HepG2 (cell line): ENCODE measurements around the gene EIF5A. TPM values are rescaled to one million over a fixed set of nuclear protein-coding genes. Genes with fewer than 3 reads are reported as not detected.

Experiments used
- AKAP8 ChIP-seq: sonication (generic); formaldehyde crosslinking; IDR thresholded peaks from 2 replicates; pipeline ENCODE4 v1.5.1; 2020; ENCODE audit warnings: mild to moderate bottlenecking, missing genetic modification reagents
- ARNT ChIP-seq: fragments of 450-650 bp; IDR thresholded peaks from 2 replicates; pipeline ENCODE4 v1.6.1; 2017
- ATF7 ChIP-seq, 2 experiments: fragments of 450-650 bp in 1 of 2; sonication (generic) in 1 of 2; formaldehyde crosslinking in 1 of 2; IDR thresholded peaks; 2 replicates each; pipeline versions ENCODE4 v1.4.0 to v1.6.1; 2016 to 2020; ENCODE audit warnings: antibody characterized with exemption in 1 of 2, mild to moderate bottlenecking in 1 of 2, missing genetic modification reagents in 1 of 2
- ATRX ChIP-seq: sonication (generic); formaldehyde crosslinking; IDR thresholded peaks from 2 replicates; pipeline ENCODE4 v1.4.0; 2020; ENCODE audit warnings: missing genetic modification reagents, borderline replicate concordance
- FLYWCH1 ChIP-seq: sonication (generic); formaldehyde crosslinking; IDR thresholded peaks from 2 replicates; pipeline ENCODE4 v1.8.1; 2023; ENCODE audit warnings: mild to moderate bottlenecking, missing genetic modification reagents
- FOXC1 ChIP-seq: sonication (generic); formaldehyde crosslinking; IDR thresholded peaks from 2 replicates; pipeline ENCODE4 v1.8.0; 2022; ENCODE audit warnings: mild to moderate bottlenecking, missing genetic modification reagents, borderline replicate concordance
- KDM4B ChIP-seq: sonication (generic); formaldehyde crosslinking; IDR thresholded peaks from 2 replicates; pipeline ENCODE4 v1.4.0; 2020; ENCODE audit warnings: missing genetic modification reagents
- KMT2B ChIP-seq: IDR thresholded peaks from 2 replicates; pipeline ENCODE4 v1.6.1; 2016; ENCODE audit warnings: missing genetic modification reagents, missing compliant biosample characterization
- RCOR2 ChIP-seq: IDR thresholded peaks from 2 replicates; pipeline ENCODE4 v1.6.1; 2016; ENCODE audit warnings: missing biosample characterization, missing genetic modification reagents
- THYN1 ChIP-seq: sonication (generic); formaldehyde crosslinking; IDR thresholded peaks from 2 replicates; pipeline ENCODE4 v1.8.1; 2023; ENCODE audit warnings: low read depth, mild to moderate bottlenecking, moderate library complexity, missing genetic modification reagents, borderline replicate concordance
- ZC3H13 ChIP-seq: sonication (generic); formaldehyde crosslinking; IDR thresholded peaks from 2 replicates; pipeline ENCODE4 v1.8.1; 2023; ENCODE audit warnings: mild to moderate bottlenecking, missing genetic modification reagents, moderate library complexity
- ZMYM4 ChIP-seq: sonication (generic); formaldehyde crosslinking; IDR thresholded peaks from 2 replicates; pipeline ENCODE4 v1.8.1; 2023; ENCODE audit warnings: mild to moderate bottlenecking, missing genetic modification reagents
- ZNF263 ChIP-seq: sonication (generic); formaldehyde crosslinking; IDR thresholded peaks from 2 replicates; pipeline ENCODE4 v1.4.0; 2020; ENCODE audit warnings: missing genetic modification reagents
- ZNF337 ChIP-seq: sonication (generic); formaldehyde crosslinking; IDR thresholded peaks from 2 replicates; pipeline ENCODE4 v1.5.1; 2020; ENCODE audit warnings: missing genetic modification reagents, low read depth, mild to moderate bottlenecking, borderline replicate concordance
- ZNF570 ChIP-seq: sonication (generic); formaldehyde crosslinking; IDR thresholded peaks from 2 replicates; pipeline ENCODE4 v1.4.0; 2020; ENCODE audit warnings: mild to moderate bottlenecking, missing genetic modification reagents, borderline replicate concordance
- ZNF790 ChIP-seq: sonication (generic); formaldehyde crosslinking; IDR thresholded peaks from 2 replicates; pipeline ENCODE4 v1.8.0; 2022; ENCODE audit warnings: missing genetic modification reagents, mild to moderate bottlenecking, borderline replicate concordance
- polyA plus RNA-seq, 8 experiments: library from polyadenylated mRNA; depleted of rRNA in 3 of 8; stranded (reverse) in 7 of 8; unstranded in 1 of 8; fragments of >200 nt; fragmentation: Illumina TruSeq in 4 of 8; extraction: Trizol in 4 of 8; gene quantifications; 2 replicates each; pipeline versions ENCODE4 v1.2.1 to v1.2.3, GENCODE V29; 2011 to 2016; ENCODE audit warnings: low read depth in 4 of 8, missing spikeins in 1 of 8, mixed read lengths in 1 of 8; ENCODE audit not compliant: insufficient read depth in 1 of 8
- total RNA-seq, 5 experiments: library from RNA; depleted of rRNA; stranded (reverse); fragments of >200 nt; fragmentation: Illumina TruSeq; extraction: Trizol; gene quantifications; 2 replicates each; pipeline ENCODE4 v1.2.3, GENCODE V29; 2016; ENCODE audit warnings: low read depth in 1 of 5
- TF ChIP-seq, protein P1 (sequence below): sonication (generic); formaldehyde crosslinking; IDR thresholded peaks from 2 replicates; pipeline ENCODE4 v1.4.0; 2020; ENCODE audit warnings: mild to moderate bottlenecking, low read depth, missing genetic modification reagents
- TF ChIP-seq, protein P2 (sequence below): IDR thresholded peaks from 2 replicates; pipeline ENCODE4 v1.6.1; 2016; ENCODE audit warnings: low read depth, control low read depth
- TF ChIP-seq, protein P3 (sequence below): IDR thresholded peaks from 2 replicates; pipeline ENCODE4 v1.6.1; 2016
- TF ChIP-seq, protein P4 (sequence below), 2 experiments: fragments of 450-650 bp in 1 of 2; sonication (generic) in 1 of 2; formaldehyde crosslinking; IDR thresholded peaks; 2 replicates each; pipeline versions ENCODE4 v1.5.0 to v1.8.0; 2020 to 2022; ENCODE audit warnings: mild to moderate bottlenecking in 1 of 2, missing genetic modification reagents in 1 of 2
- TF ChIP-seq, protein P5 (sequence below): sonication (generic); formaldehyde crosslinking; conservative IDR thresholded peaks from 2 replicates; pipeline ENCODE4 v1.4.0; 2020; ENCODE audit warnings: missing genetic modification reagents
- TF ChIP-seq, protein P6 (sequence below): sonication (generic); formaldehyde crosslinking; IDR thresholded peaks from 2 replicates; pipeline ENCODE4 v1.5.0; 2020; ENCODE audit warnings: mild to moderate bottlenecking, low read depth, missing genetic modification reagents, borderline replicate concordance

EIF5A gene
- total and polyA plus RNA-seq, 2 of the 13 experiments (the other 11 are each of a cell fraction or from before 2014, with no cell fraction given), result 319 to 337 TPM

DNA sequence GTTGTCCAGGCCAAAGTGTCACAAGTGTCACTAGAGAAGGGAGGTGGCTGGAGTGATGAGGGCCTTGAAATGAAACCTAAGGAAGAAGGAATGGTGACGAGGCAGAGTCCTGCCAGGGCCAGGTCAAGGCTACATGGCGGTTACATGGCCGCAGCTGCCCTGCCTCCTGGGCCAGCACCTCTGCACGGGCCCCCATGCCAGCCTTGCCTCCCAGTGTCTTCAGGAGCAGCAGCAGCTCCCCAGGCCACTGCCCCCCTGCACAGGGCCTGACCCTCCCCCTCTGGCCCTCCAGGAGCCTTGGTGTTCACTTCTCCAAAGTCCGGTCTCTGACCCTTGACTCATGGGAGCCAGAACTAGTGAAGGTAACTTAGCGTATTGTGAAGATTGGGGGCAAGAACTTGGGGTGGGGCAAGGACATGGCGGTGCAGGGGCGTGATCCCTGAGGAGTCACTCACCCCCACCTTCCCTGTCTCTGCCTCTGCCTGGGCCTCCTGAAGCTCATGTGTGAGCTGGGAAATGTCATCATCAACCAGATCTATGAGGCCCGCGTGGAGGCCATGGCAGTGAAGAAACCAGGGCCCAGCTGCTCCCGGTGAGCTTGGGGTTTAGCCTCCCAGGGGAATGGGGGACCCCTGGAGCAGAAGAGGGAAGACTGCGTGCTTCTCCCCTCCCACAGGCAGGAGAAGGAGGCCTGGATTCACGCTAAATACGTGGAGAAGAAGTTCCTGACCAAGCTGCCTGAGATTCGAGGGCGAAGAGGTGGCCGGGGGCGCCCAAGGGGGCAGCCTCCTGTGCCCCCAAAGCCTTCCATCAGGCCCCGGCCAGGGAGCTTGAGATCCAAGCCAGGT is 40.4 kb downstream of the EIF5A start (continued):
- TF ChIP-seq, protein P1, sequence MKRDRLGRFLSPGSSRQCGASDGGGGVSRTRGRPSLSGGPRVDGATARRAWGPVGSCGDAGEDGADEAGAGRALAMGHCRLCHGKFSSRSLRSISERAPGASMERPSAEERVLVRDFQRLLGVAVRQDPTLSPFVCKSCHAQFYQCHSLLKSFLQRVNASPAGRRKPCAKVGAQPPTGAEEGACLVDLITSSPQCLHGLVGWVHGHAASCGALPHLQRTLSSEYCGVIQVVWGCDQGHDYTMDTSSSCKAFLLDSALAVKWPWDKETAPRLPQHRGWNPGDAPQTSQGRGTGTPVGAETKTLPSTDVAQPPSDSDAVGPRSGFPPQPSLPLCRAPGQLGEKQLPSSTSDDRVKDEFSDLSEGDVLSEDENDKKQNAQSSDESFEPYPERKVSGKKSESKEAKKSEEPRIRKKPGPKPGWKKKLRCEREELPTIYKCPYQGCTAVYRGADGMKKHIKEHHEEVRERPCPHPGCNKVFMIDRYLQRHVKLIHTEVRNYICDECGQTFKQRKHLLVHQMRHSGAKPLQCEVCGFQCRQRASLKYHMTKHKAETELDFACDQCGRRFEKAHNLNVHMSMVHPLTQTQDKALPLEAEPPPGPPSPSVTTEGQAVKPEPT, result no peak
- TF ChIP-seq THYN1 (CRISPR knock-in tag) (no peak), KDM4B (CRISPR knock-in tag) (no peak), RCOR2 (CRISPR knock-in tag) (no peak), ZMYM4 (CRISPR knock-in tag) (no peak), ZNF790 (no peak), ATRX (CRISPR knock-in tag) (no peak), ARNT (no peak), ZNF570 (no peak), ZNF337 (no peak), ZC3H13 (CRISPR knock-in tag) (peak; percentile 42; the same call in 1 of the 2 replicates), ATF7 (IDR thresholded peaks at IDR 0.05) (no peak), ATF7 (CRISPR knock-in tag; IDR thresholded peaks at IDR 0.05) (no peak), AKAP8 (CRISPR knock-in tag) (peak; percentile 92), FLYWCH1 (CRISPR knock-in tag) (no peak), ZNF263 (CRISPR knock-in tag) (no peak), FOXC1 (CRISPR knock-in tag) (no peak), KMT2B (CRISPR knock-in tag) (no peak)
- TF ChIP-seq, protein P2, sequence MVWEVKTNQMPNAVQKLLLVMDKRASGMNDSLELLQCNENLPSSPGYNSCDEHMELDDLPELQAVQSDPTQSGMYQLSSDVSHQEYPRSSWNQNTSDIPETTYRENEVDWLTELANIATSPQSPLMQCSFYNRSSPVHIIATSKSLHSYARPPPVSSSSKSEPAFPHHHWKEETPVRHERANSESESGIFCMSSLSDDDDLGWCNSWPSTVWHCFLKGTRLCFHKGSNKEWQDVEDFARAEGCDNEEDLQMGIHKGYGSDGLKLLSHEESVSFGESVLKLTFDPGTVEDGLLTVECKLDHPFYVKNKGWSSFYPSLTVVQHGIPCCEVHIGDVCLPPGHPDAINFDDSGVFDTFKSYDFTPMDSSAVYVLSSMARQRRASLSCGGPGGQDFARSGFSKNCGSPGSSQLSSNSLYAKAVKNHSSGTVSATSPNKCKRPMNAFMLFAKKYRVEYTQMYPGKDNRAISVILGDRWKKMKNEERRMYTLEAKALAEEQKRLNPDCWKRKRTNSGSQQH (CRISPR knock-in tag), result no peak
- TF ChIP-seq, protein P3, sequence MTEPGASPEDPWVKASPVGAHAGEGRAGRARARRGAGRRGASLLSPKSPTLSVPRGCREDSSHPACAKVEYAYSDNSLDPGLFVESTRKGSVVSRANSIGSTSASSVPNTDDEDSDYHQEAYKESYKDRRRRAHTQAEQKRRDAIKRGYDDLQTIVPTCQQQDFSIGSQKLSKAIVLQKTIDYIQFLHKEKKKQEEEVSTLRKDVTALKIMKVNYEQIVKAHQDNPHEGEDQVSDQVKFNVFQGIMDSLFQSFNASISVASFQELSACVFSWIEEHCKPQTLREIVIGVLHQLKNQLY, result no peak
- TF ChIP-seq, protein P4, sequence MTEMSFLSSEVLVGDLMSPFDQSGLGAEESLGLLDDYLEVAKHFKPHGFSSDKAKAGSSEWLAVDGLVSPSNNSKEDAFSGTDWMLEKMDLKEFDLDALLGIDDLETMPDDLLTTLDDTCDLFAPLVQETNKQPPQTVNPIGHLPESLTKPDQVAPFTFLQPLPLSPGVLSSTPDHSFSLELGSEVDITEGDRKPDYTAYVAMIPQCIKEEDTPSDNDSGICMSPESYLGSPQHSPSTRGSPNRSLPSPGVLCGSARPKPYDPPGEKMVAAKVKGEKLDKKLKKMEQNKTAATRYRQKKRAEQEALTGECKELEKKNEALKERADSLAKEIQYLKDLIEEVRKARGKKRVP (CRISPR knock-in tag; IDR thresholded peaks at IDR 0.05), result no peak
- TF ChIP-seq, protein P5, sequence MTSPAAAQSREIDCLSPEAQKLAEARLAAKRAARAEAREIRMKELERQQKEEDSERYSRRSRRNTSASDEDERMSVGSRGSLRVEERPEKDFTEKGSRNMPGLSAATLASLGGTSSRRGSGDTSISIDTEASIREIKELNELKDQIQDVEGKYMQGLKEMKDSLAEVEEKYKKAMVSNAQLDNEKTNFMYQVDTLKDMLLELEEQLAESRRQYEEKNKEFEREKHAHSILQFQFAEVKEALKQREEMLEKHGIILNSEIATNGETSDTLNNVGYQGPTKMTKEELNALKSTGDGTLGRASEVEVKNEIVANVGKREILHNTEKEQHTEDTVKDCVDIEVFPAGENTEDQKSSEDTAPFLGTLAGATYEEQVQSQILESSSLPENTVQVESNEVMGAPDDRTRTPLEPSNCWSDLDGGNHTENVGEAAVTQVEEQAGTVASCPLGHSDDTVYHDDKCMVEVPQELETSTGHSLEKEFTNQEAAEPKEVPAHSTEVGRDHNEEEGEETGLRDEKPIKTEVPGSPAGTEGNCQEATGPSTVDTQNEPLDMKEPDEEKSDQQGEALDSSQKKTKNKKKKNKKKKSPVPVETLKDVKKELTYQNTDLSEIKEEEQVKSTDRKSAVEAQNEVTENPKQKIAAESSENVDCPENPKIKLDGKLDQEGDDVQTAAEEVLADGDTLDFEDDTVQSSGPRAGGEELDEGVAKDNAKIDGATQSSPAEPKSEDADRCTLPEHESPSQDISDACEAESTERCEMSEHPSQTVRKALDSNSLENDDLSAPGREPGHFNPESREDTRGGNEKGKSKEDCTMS (CRISPR knock-in tag), result no peak
- TF ChIP-seq, protein P6, sequence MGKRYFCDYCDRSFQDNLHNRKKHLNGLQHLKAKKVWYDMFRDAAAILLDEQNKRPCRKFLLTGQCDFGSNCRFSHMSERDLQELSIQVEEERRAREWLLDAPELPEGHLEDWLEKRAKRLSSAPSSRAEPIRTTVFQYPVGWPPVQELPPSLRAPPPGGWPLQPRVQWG, result no peak
